Measurements from ENCODE around the gene CMC2.

- TF ChIP-seq TAF1 (IDR thresholded peaks at IDR 0.05; ENCODE audit: borderline replicate concordance, insufficient read depth, low read length) (no peak), POLR2AphosphoS5 (IDR thresholded peaks at IDR 0.05; ENCODE audit: low read depth, low read length) (no peak), REST (IDR thresholded peaks at IDR 0.05; ENCODE audit: insufficient read depth in 1 of 2, low read depth in 2 of 2, low read length in 2 of 2) (no peak)
These were observed 71.0 kb downstream of the CMC2 start for GRCh38 chr16:80935691-80936090.
